Thyroid gland (tissue), 4 donors: ENCODE data around the gene MTG1.

ENCODE experiments used
- CTCF ChIP-seq, 6 experiments: fragments of 200-600 bp in 3 of 6; fragments of 450-650 bp in 3 of 6; sonication (generic) in 3 of 6; IDR thresholded peaks; one replicate each; pipeline ENCODE4 v1.5.1; 2016 to 2019; ENCODE audit warnings: antibody characterized with exemption in 6 of 6, mild to moderate bottlenecking in 2 of 6, inconsistent platforms in 1 of 6, moderate library complexity in 1 of 6
- POLR2A ChIP-seq, 2 donors: fragments of 450-650 bp; IDR thresholded peaks; one replicate each; pipeline ENCODE4 v1.6.1; 2017; ENCODE audit warnings: antibody characterized with exemption in 2 of 2, mild to moderate bottlenecking in 2 of 2, moderate library complexity in 1 of 2

DNA sequence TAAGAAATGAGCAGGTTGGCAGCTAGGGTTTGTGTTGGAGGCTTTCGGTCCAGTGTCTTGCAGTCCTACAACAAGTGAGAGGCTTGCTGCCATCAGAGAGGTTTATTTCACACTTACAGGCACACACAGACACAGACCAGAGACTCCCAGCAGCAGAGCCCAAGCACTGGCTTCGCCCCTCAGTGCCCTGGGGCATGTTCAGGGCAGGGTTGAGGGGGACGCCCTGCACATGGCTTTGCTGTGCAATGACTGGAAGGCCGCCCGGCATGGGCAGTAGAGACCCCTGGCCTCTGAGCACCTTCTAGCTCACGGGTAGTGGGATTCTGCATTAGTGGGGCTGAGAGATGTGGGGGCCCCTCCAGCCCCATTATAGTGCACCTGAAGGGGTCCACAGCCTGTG is 26.6 kb downstream of the MTG1 start:
- TF ChIP-seq CTCF (IDR thresholded peaks at IDR 0.05): no peak
- no peak for TF ChIP-seq POLR2A (IDR thresholded peaks at IDR 0.05)
